Suppressor macrophage (primary cell): ENCODE results near the gene USP15.
A peak's percentile ranks its signal among the peaks of the same experiment; 100 is the strongest.
"Not testable (repeated sequence)": the region's sequence is repeated elsewhere in the genome, so short reads cannot be mapped to it uniquely, and the experiment has no call there.

Experiments
- DNase-seq, 4 experiments: peaks; one replicate each; pipeline ENCODE4 v3.0.0-alpha.2; 2020 to 2022

The USP15 gene

DNA sequence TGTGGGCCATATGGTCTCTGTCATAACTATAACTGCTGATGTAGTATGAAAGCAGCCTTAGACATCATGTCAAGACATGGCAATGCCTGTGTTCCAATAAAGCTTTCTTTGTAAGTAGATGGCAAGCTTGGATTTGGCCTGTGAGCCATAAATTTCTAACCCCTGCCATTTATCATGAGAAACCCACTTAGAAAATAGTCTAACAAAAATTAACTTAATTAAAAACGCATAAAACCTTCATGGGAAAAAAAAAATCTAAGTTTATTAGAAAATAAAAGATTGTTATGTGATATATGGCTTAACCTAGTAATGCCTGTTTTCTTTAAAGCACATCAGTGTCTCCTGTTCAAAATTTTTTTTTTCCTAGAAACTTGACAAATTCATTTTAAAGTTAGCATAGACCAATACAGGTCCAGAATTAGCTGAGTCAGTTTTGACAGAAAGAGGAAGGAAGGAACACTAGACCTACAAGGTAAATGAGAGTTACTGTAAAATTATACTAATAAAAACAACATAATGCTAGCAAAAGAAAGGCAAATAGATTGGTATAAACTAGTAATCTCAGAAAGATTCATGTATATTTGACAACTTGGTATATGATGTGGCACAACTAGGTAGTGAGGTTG, 68.2 kb downstream of the USP15 start:
- peak in 1 of 4 experiments; percentile 10 for DNase-seq

DNA sequence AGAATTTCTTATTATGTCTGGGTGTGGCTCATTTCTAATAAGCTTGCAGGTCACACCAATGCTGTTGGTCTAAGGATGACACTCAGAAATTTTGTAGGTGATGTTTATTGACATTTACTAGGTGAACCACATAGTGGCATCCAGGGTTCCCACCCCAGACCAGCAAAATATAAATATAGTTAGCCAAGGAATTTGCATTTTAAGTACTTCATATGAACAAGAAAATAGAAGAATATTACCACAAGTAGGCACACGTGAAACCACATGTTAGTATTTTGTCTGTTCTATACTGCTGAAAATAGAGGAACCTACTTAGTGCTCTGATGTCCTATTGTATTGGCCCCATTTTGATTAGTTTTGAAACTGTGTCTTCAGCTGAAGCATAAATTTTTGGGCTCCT, 71.1 kb downstream of the USP15 start:
- DNase-seq: no peak

- no peak for DNase-seq
Measured at GRCh38 chr12:62332598-62332997, 72.4 kb downstream of the USP15 start.

DNA sequence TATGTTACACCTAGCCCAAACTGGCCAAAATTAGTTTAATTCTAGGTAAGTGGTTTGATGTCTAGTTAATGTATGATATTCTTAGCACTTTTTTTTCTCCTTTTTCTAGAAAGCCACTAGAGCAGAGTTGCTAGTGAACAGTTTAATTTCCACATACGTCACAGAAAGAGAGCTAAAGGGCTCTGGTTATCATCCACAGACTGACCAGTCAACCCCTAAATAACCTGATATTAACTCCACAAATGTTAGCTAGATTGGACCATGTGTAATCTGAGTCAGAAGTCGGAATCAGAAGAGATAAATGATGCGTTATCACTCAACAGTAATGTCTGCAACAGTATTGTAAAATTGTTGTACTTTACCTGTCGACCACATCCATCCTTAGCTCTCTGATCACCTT, 74.9 kb downstream of the USP15 start:
- DNase-seq: no peak

- peak in 3 of 4 experiments; percentile 22 to 52 (median 52) for DNase-seq
Measured at GRCh38 chr12:62335796-62336195, 75.6 kb downstream of the USP15 start.

- DNase-seq: not testable (repeated sequence)
Measured at GRCh38 chr12:62337643-62338042, 77.4 kb downstream of the USP15 start.

- DNase-seq: not testable (repeated sequence)
Measured at GRCh38 chr12:62342614-62343303, 82.6 kb downstream of the USP15 start.

GRCh38 chr12:62343304-62344120, 83.3 kb downstream of the USP15 start:
- not testable (repeated sequence) for DNase-seq

DNA sequence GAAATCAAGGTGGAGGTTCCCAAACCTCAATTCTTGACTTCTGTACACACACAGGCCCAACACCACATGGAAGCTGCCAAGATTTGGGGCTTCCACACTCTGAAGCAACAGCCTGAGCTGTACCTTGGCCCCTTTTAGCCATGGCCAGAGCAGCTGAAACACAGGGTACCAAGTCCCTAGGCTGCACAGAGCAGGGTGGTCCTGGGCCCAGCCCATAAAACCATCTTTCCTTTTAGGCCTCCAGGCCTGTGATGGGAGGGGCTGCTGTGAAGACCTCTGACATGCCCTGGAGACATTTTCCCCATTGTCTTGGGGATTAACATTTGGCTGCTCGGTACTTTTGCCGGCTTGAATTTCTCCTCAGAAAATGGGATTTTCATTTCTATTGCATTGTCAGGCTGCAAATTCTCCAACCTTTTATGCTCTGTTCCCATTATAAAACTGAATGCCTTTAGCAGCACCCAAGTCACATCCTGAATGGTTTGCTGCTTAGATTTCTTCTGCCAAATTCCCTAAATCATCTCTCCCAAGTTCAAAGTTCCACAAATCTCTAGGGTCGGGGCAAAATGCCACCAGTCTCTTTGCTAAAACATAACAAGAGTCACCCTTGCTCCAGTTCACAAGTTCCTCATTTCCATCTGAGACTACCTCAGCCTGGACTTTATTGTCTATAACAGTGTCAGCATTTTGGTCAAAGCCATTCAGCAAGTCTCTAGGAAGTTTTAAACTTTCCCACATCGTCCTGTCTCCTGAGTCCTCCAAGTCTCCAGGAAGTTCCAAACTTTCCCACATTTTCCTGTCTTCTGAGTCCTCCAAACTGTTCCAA, 84.7 kb downstream of the USP15 start:
- peak; percentile 26 to 61 (median 44) for DNase-seq

- DNase-seq: no peak
Measured at GRCh38 chr12:62345667-62346066, 85.5 kb downstream of the USP15 start.

DNA sequence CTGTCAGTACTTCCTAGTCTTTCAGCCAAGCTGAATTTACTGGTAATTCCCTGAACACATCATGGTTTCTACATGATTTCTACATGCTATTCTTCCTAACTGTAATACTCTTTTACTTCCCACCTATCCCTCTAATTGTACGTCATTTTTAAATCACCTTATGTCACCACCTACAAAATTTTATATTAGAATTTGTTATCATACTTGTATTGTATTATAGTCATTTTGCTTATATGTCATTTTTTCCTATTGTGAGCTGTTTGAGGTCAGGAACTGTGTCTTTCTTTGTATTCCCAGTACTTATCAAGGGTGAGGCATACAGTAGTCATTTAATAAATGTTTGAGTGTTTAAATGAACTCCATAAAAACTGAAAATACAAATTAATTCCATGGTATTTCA, 86.6 kb downstream of the USP15 start:
- no peak for DNase-seq

- DNase-seq: no peak
Measured at GRCh38 chr12:62347922-62348650, 87.9 kb downstream of the USP15 start.

- DNase-seq: no peak
Measured at GRCh38 chr12:62350554-62350953, 90.3 kb downstream of the USP15 start.

- DNase-seq: no peak
Measured at GRCh38 chr12:62351326-62351725, 91.1 kb downstream of the USP15 start.

DNA sequence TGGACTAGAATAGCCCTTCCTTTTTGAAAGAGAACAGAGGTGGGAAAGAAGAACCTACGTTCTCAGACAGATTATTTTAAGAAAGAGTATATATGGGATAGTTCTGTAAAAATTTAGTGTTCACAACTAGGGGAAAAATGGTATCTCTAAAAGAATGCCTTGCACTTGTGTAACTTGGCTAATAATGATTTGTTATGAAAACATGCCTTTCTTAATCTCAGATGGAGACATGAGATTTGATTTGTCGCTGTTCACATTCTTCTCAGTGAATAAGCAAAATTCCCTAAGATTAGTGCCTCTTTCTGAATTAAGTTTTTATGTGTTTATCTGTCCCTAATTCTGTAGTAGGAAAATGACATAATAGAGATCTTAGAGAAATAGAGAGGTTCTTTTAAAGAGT, 100.8 kb downstream of the USP15 start:
- no peak for DNase-seq

DNA sequence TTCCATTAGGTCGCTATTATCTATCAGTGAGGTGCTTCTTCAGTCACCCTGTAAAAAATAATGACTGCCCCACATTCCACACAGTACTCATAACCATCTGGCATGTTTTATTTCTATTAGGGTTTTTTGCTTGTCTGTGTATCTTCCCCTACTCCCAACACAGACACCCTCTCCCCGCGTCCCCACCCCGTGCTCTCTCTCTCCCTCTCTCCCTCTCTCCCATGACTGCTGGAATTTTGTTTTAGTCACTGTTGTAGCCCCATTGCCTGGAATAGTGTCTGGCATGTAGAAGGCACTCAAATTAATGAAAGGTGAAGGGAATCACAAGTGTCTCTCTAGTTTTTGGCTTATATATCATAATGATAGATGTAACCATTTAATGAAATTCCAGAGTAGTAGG, 103.3 kb downstream of the USP15 start:
- no peak for DNase-seq

DNA sequence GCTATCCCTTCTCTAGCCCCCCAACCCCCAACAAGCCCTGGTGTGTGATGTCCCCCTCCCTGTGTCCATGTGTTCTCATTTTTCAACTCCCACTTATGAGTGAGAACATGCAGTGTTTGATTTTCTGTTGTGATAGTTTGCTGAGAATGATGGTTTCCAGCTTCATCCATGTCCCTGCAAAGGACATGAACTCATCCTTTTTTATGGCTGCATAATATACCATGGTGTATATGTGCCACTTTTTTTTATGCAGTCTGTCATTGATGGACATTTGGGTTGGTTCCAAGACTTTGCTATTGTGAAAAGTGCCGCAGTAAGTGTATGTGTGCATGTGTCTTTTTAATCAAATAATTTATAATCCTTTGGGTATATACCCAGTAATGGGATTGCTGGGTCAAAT, 104.5 kb downstream of the USP15 start:
- not testable (repeated sequence) for DNase-seq

DNA sequence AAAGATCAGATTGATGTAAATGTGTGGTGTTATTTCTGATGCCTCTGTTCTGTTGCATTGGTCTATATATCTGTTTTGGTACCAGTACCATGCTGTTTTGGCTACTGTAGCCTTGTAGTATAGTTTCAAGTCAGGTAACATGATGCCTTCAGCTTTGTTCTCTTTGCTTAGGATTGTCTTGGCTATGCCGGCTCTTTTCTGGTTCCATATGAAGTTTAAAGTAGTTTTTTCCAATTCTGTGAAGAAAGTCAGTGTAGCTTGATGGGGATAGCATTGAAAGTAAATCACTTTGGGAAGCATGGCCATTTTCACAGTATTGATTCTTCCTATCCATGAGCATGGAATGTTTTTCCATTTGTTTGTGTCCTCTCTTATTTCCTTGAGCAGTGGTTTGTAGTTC, 105.6 kb downstream of the USP15 start:
- DNase-seq: not testable (repeated sequence)

DNA sequence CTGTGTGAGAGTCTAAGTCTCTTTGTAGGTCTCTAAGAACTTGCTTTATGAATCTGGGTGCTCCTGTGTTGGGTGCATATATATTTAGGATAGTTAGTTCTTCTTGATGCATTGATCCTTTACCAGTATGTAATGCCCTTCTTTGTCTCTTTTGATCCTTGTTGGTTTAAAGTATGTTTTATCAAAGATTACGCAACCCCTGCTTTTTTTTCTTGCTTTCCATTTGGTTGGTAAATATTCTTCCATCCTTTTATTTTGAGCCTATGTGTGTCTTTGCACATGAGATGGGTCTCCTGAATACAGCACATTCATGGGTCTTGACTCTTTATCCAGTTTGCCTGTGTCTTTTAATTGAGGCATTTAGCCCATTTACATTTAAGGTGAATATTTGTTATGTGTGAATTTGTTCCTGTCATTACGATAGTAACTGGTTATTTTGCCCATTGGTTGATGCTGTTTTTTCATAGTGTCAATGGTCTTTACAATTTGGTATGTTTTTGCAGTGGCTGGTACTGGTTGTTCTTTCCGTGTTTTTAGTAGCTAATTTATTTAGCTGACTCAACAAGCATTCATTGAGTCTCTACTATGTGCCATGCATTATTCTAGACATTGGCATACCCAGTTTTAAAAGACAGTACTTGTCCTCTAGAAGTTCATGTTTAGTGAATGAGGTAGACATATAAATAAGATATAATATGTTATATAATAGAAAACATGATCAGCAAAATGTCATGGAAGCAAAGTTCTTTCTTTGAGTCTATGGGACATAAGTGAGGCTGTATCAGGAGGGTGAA, 108.4 kb downstream of the USP15 start:
- DNase-seq: not testable (repeated sequence)

- DNase-seq: no peak
Measured at GRCh38 chr12:62370189-62370588, 110.0 kb downstream of the USP15 start.

GRCh38 chr12:62371661-62372060, 111.5 kb downstream of the USP15 start:
- DNase-seq: no peak
